Kidney (tissue), 14 donors: Measurements from ENCODE around the gene YPEL3. TPM values are rescaled to one million over a fixed set of nuclear protein-coding genes. Genes with fewer than 3 reads are reported as not detected.

ENCODE experiments used
- DNase-seq, 5 donors: peaks; one replicate each; pipeline ENCODE4 v3.0.0-alpha.2; 2013 to 2020
- FAIRE-seq: peaks from 2 replicates; lab custom pipeline; 2012; peaks lifted over from hg19 to GRCh38; lab: Jason Lieb, UNC
- H3K27ac ChIP-seq, 2 donors: one replicate each; pipeline ENCODE4 v1.7.0; 2013; ENCODE audit warnings: low read depth in 2 of 2, low read length in 2 of 2, inconsistent platforms in 1 of 2
- H3K27me3 ChIP-seq: one replicate; pipeline ENCODE4 v1.7.1; 2013; ENCODE audit warnings: low read length, inconsistent platforms; ENCODE audit not compliant: control insufficient read depth, insufficient read depth
- H3K36me3 ChIP-seq, 3 donors: one replicate each; pipeline versions ENCODE4 v1.7.0 to v1.7.1; 2013; ENCODE audit warnings: low read length in 3 of 3, control low read depth in 1 of 3, inconsistent platforms in 1 of 3; ENCODE audit not compliant: insufficient read depth in 3 of 3, control insufficient read depth in 2 of 3
- H3K4me1 ChIP-seq, 3 donors: one replicate each; pipeline versions ENCODE4 v1.7.0 to v1.7.1; 2013; ENCODE audit warnings: low read length in 3 of 3, inconsistent platforms in 1 of 3, low read depth in 1 of 3; ENCODE audit not compliant: control insufficient read depth in 2 of 3, insufficient read depth in 2 of 3
- H3K4me3 ChIP-seq, 3 donors: one replicate each; pipeline versions ENCODE4 v1.7.0 to v1.8.1; 2013; ENCODE audit warnings: low read length in 3 of 3, control low read depth in 1 of 3, inconsistent platforms in 1 of 3
- H3K9ac ChIP-seq, 3 donors: one replicate each; pipeline versions ENCODE4 v1.7.0 to v1.7.1; 2013; ENCODE audit warnings: low read length in 3 of 3, control low read depth in 1 of 3, inconsistent platforms in 1 of 3
- H3K9me3 ChIP-seq, 3 donors: one replicate each; pipeline versions ENCODE4 v1.7.0 to v1.7.1; 2013; ENCODE audit warnings: low read length in 3 of 3, control low read depth in 1 of 3, inconsistent platforms in 1 of 3; ENCODE audit not compliant: control insufficient read depth in 2 of 3, insufficient read depth in 1 of 3
- intact Hi-C: fragments of 100-400 bp; cut with DNase I; formaldehyde crosslinking; loops from one replicate; pipeline ENCODE4 v1.11.1; 2022
- polyA plus RNA-seq: library from polyadenylated mRNA; stranded (reverse); fragments of 350-450 nt; fragmentation: Illumina TruSeq; extraction: RNeasy Lipid Tissue Mini Kit (QIAGEN cat#74804); gene quantifications from one replicate; pipeline ENCODE4 v1.2.3, GENCODE V29; 2014; ENCODE audit warnings: low read depth, low replicate concordance; ENCODE audit not compliant: insufficient read depth
- total RNA-seq: library from RNA; stranded (reverse); fragmentation: NEBNext Ultra II Directional; extraction: Animal tissue kit (Norgen Biotek cat#: 25700); gene quantifications from one replicate; pipeline ENCODE4 v1.2.1, GENCODE V29; 2021
- TF ChIP-seq, protein P1 (sequence below): IDR thresholded peaks from 3 replicates; pipeline ENCODE4 v1.5.1; 2012; ENCODE audit warnings: mild to moderate bottlenecking, moderate library complexity, borderline replicate concordance; ENCODE audit not compliant: insufficient read depth; ENCODE audit errors: extremely low read depth
- donor health status: control.
- donor health status: control.
- donor health status: control.
- donor health status: control.
- donor health status: control.
- donor health status: DM: yes; HTN: yes; CAD: no.
- donor health status: Normal renal cell carcinoma (clear cell type).

The YPEL3 gene
- total and polyA plus RNA-seq, 2 donors from 2014 or later, result 40.0 to 107 TPM

DNA sequence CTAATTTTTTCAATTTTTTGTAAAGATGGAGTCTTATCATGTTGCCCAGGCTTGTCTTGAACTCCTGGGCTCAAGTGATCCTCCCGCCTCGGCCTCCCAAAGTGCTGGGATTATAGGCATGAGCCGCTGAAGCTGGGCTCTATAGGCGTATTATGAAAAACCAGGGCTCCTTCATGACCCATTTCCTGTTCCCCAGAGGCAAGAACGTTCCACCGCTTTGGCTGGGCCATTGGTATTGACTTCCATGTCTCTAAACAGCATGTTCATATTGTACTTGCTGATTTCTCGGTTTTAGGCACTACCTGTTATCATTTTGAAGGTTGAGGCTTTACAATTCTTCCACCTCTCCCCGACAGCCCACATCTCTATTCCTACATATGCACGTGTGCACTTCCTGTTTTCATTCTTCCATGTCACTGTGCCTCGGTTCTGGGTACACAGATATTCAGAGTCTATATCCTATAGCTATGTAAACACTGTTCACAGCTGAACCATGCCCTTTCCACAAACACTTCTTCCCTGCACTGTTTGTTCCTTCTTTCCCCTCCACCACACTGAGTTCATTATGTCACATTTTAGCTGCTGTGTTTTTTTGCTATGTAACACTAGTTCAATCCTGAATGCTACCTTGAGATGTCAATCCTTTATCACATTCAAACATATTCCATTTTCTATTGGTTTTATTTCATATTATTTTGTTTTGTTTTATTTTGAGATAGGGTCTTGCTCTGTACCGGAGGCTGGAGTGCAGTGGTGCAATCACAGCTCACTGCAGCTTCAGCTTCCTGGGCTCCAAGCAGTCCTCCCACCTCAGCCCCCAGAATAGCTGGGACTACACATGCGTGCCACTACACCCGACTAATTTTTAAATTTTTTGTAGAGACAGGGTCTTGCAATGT lies 43.8 kb upstream of the YPEL3 start:
- H3K9ac ChIP-seq, result no peak overlapping the region
- H3K9me3 ChIP-seq, result no peaks in the 10 kb centered on the region
- TF ChIP-seq, protein P1, sequence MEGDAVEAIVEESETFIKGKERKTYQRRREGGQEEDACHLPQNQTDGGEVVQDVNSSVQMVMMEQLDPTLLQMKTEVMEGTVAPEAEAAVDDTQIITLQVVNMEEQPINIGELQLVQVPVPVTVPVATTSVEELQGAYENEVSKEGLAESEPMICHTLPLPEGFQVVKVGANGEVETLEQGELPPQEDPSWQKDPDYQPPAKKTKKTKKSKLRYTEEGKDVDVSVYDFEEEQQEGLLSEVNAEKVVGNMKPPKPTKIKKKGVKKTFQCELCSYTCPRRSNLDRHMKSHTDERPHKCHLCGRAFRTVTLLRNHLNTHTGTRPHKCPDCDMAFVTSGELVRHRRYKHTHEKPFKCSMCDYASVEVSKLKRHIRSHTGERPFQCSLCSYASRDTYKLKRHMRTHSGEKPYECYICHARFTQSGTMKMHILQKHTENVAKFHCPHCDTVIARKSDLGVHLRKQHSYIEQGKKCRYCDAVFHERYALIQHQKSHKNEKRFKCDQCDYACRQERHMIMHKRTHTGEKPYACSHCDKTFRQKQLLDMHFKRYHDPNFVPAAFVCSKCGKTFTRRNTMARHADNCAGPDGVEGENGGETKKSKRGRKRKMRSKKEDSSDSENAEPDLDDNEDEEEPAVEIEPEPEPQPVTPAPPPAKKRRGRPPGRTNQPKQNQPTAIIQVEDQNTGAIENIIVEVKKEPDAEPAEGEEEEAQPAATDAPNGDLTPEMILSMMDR, result no peak
- no peak overlapping the region for H3K27ac ChIP-seq
- no peaks in the 10 kb centered on the region for H3K27me3 ChIP-seq
- H3K36me3 ChIP-seq, result no peaks in the 10 kb centered on the region
- no peaks in the 10 kb centered on the region for H3K4me1 ChIP-seq
- DNase-seq, result no peak
- FAIRE-seq, result no peak
- intact Hi-C loops, result no loop called here
- H3K4me3 ChIP-seq, result no peak overlapping the region

DNA sequence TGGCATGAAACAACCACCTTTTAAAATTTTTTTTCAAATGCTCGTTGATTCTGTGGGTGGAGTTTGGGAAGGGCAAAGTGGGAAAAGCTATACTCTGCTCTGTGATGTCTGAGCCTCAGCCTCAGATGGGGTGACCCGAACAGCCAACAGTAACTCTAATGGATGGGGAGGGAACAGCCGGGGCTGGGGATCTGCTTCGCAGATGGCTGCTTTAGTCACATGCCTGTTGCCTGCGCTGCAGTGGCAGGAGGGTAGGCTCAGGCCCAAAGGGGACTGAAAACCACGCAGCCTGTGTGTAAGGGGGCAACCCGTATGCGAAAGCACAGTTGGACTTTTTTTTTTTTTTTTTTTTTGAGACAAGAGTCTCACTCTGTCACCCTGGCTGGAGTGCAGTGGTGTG lies 41.9 kb upstream of the YPEL3 start:
- no peaks in the 10 kb centered on the region for H3K27me3 ChIP-seq
- no peaks in the 10 kb centered on the region for H3K9me3 ChIP-seq
- H3K9ac ChIP-seq, result no peak overlapping the region
- TF ChIP-seq, protein P1, result no peak
- no peak overlapping the region for H3K4me3 ChIP-seq
- H3K36me3 ChIP-seq, result no peaks in the 10 kb centered on the region
- DNase-seq (no peak), FAIRE-seq (no peak)
- H3K27ac ChIP-seq, result no peak overlapping the region
- H3K4me1 ChIP-seq, result no peaks in the 10 kb centered on the region
- intact Hi-C loops, result no loop called here

DNA sequence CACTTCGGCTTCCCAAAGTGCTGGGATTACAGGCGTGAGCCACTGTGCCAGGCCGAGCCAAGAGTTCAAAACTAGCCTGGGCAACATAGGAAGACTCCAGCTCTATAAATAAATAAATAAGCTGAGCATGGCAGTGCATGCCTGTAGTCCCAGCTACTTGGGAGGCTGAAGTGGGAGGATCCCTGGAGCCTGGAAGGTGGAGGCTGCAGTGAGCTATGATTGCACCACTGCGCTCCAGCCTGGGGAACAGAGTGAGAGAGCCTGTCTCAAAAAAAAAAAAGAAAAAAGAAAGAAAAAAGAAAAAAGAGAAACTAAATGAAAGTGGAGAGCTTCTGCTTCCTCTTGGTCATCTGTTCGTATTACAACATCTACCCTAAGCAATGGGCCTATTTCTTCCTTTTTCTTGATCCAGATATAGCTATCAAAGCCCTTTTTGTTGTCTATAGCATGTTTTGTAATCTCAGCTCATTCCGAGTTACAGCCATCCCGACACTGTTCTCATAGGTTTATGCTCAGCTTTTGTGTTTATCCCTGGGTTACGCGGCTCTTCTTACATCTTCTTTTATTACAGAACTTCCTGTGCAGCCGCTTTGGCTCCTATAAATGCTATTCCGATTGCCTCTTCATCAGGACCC lies 41.1 kb upstream of the YPEL3 start:
- no peak for FAIRE-seq
- Histone ChIP-seq H3K27me3 (no peaks in the 10 kb centered on the region), H3K9me3 (no peaks in the 10 kb centered on the region), H3K4me3 (no peak overlapping the region), H3K36me3 (no peaks in the 10 kb centered on the region), H3K4me1 (no peaks in the 10 kb centered on the region), H3K27ac (no peak overlapping the region), H3K9ac (no peak overlapping the region)
- intact Hi-C loops, result no loop called here
- TF ChIP-seq, protein P1, result no peak
- DNase-seq, result no peak
